HG02870 (cell line): ENCODE results near the gene PXMP4.

Experiments
- ATAC-seq: cut with Tn5 transposase; IDR thresholded peaks from one replicate; pipeline ENCODE4 v1.9.1; 2021; ENCODE audit warnings: mild to moderate bottlenecking, moderate library complexity; ENCODE audit not compliant: unreplicated experiment

PXMP4 gene

DNA sequence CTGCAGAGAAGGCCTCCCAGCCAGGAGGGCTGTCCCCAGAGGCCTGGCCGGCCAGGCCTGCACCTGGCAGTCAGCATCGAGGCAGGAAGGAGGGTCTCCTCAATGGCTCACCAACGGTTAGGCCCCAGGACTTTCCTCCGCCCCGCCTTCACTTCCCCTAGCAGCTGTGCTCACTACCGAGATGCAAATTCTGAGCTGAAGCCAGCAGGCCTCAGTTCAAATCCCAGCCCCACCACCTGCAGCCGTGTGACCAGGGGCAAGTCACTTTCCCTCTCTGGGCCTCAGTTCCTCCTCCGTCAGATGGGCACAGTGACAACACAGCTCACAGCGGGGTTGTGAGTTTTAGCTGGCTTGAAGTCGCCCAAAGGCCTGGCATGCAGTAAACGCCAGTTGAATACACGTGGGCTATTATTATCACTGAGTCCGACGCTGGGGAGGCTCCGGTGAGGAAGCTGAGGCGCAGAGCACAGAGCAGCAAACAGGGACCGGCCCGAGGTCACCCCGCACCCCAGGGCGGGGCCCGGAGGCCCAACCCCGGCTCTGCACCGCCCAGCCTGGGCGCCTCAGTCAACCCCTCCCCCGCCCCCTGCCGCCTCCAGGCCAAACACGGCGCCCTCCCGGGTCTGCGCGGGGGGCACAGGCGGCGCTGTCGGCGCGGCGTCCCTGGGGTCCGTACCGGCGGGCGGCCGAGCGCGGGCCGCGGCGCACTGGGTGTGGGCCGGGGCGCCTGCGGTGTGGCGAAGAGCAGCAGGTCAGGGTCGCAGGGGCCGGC lies 34.6 kb downstream of the PXMP4 start:
- peak; percentile 39 for ATAC-seq

DNA sequence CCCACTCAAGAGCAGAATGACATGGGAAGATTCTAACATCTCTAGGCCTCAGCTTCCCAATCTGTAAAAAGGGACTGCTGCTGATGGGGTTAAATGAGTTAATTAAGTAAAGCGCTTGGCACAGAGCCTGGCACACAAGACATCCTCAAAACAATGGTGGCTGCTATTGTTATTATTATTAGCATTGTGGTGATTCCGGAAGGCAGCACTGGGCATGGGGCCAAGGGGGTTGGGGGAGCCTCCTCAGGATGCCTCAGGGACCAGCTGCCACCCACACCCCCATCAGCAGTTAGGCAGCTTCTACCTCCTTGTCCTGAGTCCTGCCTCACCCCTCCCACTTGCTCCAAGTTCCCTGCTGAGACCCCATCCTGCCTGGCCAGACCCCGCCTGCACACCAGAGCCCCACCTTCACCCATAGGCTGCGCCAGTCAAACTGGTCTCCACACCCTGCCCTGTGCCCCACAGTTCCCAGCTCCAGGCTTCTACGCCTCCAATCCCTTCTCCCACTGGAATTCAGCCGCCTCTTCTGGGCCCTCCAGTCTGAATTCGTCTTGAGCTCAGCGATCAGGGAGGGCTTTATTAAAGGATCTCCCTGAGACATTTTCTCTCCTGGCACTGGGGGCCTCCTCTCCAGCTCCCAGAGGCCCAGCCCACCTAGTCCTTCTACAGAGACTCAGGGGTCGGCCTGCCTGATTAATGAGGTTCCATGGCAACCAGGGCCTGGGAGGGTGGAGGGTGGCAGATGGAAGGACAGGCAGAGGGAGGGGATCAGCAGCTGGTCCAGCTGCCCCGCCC lies 35.4 kb downstream of the PXMP4 start:
- no peak for ATAC-seq

GRCh38 chr20:33681728-33682353 lies 38.3 kb downstream of the PXMP4 start:
- ATAC-seq, result no peak

- ATAC-seq, result no peak
These were observed 38.8 kb downstream of the PXMP4 start for GRCh38 chr20:33681288-33681687.

- ATAC-seq, result no peak
These were observed 39.4 kb downstream of the PXMP4 start for GRCh38 chr20:33680686-33681085.

DNA sequence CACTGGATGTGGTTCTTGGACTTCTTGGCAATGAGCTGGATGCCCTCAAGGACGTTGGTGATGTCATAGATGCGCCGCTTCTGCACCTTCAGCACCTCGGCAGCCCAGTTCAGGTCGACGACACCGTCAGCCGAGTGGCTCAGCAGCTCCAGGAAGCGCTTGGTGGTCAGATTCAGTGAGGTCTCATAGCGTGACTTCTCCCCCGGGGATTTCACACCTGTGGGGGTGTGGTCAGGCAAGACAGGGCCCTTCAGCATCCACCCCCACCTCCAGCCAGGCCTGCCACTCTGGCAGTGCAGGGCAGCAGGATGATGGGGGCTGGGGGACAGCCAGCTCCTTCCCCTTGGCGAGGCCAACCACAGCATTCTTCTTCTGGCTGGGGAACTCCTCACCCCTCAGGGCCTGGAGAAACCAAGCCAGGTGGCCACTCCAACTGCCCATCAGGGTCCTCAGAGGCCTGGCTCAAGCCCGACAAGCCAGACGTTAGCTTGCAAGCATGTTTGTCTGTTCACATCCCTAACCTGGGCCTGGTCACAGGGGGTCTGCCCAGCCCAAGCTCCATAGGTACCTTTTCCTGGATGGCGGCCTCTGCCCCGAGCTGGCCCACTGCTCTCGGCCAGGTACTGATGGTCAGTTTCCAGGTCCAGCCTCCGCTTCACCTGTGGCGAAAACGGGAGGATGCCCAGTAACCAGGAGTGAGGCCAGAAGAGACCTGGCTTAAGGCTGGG lies 40.2 kb downstream of the PXMP4 start:
- ATAC-seq, result peak; percentile 64

DNA sequence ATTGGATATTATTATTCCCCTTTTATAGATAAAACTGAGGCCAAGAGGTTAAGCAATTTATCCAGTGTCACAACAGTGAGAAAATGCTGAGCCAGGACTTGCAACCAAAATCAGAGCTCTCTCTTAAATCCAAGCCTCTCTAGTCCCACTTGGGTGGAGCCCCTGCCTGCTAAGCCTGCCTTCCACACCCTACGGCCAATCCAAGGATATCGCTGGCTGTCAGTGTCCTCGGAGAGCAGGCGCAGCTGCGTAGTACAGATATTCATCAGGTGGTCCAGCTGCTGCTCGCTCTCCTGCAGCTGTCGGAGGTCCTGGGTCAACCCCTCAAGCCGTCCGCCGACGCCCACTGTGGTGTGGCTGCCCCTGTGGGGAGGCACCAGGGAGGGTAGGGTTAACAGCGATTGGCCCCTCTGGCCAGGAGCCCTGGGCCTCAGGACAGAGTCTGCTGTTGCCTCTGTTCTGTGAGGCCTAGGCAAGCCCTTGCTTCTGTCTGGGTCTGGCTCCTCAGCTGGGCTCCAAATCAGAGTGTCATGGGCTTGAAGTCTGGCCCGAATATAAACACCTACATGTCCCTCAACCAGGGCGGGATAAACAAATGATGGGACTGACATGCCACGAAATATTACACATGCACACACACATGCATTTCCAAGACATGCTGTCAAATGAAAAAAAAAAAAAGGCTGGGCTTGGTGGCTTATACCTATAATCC lies 42.0 kb downstream of the PXMP4 start:
- no peak for ATAC-seq

DNA sequence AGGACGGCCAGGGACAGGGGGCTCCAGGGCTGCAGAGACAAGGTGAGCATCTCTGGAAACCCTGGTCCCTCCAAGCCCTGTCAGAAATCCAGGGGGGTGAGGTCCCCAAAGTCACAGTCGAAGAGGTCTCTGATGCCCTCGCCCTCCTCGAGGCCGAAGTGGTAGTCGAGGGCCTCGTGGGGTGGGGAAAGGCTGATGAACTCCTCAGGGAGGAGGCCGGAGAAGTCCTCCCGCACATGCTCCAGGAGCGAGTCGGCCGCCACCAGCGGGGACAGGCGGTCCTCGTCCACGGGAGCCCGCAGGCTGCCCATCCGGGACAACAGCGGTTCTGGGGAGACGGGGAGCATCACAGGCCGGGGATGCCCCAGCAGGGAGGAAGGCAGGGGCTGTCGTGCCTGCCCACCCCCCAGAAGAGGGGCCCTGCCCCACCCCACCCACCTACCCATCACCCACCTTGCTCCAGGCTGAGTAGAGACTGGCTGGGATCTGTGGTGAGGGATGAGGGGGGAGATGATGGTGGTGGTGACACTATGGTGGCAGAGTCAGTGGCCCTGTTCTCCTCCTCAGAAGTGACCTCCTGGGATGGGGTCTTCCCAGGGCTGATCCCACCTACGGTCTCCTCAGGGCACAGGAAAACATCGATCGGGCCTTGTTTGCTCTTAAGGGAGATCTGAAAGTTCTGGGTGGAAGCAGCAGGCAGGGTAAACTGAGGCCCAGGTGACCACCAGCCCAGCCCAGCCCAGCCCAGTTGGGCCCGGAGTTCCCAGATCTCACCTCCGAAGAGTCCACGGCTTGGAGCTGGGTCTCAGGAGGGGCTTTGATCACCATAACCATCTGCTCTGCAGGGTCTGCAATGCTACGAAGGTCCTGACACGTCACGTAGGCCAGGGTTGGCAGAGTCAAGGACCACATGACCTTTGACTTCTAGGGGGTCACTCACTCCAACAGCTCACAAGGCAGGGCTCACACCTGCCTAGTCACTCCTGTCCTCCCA lies 43.2 kb downstream of the PXMP4 start:
- ATAC-seq, result no peak

- no peak for ATAC-seq
These were observed 44.0 kb downstream of the PXMP4 start for GRCh38 chr20:33676121-33676520.

GRCh38 chr20:33675136-33675959 lies 44.8 kb downstream of the PXMP4 start:
- ATAC-seq, result no peak

- ATAC-seq, result peak; percentile 55
These were observed 45.6 kb downstream of the PXMP4 start, which contains the start of gene NECAB3 for GRCh38 chr20:33674294-33675135. TSS of gene NECAB3 (minus strand) at chr20:33674428. CDS start at chr20:33674352, 76 bp downstream.

- peak; percentile 18 for ATAC-seq
These were observed 46.5 kb downstream of the PXMP4 start for GRCh38 chr20:33673410-33674293.

DNA sequence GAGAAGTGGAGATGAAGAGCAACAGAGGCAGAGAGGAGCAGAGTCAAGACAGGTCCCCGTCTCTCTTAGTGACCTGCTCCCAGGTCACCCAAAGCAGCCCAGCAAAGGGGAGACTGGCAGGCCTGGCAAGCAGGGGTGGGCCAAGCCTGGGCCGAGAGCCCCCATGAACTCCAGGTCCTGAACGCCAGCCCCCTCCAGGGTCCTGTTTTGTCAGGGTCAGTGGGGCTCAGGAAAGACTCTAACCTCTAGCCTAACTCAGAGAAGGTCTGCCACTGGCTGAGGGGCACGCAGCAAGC lies 47.0 kb downstream of the PXMP4 start:
- no peak for ATAC-seq

DNA sequence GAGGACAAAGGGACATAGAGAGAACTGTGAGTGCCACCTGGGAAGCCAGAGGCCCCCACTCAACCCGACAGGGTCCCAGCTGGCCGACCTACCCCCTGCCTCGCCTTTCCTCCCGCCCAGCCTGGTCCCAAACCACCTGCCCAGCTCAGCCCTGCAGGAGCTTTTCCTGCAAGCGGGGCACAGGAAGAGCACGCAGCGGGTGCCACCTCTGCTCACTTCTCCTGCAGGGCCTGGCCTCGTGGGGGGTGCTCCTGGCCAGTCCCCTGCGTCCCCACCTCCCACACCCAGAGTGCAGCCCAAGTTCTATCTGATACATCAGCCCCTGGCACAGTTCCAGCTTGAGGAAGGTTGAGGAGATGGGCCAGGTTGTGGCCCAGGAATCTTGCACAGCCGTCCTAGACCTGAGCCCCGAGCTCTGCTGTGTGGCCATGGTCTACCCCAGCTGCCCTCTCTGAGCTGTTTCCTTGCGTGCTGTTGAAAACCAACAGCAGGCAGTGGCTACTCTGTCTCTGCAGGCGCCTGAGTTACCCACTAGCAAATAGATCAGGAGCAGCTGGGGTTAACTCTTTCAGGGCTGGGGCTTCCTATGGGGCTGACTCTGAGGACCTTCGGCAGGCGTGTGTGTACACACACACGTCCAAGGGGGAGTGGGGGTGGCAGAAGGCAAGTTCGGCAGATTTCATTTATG lies 47.5 kb downstream of the PXMP4 start:
- ATAC-seq, result no peak

DNA sequence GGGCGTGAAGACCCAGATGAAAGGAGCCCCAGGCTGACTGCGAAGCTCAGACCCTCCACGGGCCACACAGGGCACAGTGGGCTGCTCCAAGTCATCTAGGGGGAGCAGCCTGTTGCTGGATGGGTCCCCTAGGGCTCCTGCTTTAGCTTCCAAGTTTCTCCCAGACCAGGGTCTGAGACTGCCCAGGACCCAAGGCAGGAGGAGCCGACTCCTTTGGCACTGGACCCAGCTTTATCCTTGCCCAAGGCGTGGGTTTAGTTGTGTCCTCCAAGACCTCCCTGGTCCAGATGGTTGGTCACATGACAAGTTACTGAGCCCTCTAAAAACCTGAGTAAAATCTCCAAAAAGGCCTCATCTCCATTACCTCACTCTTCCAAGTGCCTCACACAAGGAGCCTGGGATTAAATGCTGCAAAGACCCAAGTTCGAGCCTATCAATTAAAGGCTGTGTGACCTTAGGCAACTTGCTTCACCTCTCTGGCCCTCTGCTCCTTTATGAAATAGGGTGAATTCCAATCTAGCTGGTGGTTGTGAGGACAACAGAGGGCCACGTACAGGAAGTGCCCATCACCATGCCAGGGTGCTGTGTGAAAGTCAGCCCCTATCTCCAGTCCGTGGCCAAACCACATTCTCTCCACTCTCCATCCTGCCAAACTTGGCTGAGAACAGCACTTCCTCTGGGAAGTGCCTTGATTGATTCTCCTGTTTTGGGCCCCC lies 48.4 kb downstream of the PXMP4 start:
- no peak for ATAC-seq
